ENCODE results near the gene KCP. TPM values are rescaled to one million over a fixed set of nuclear protein-coding genes. Genes with fewer than 3 reads are reported as not detected.

KCP gene
- total RNA-seq, 1 experiment from 2014 or later: 5.3 TPM

GRCh38 chr7:128932862-128933179, 22.3 kb upstream of the KCP start:
- H3K14ac ChIP-seq (ENCODE audit: insufficient read depth, low read length): no peak overlapping the region
- H3K27ac ChIP-seq (ENCODE audit: insufficient read length, low read depth, low read length): no peak overlapping the region
- no peaks in the 10 kb centered on the region for H3K79me1 ChIP-seq (ENCODE audit: insufficient read depth, low read depth, low read length, poor library complexity, severe bottlenecking)
- no peaks in the 10 kb centered on the region for H3K79me2 ChIP-seq (ENCODE audit: insufficient read depth, low read length)
- no peak overlapping the region for H2BK20ac ChIP-seq (ENCODE audit: low read depth, low read length, poor library complexity, severe bottlenecking)
- Mint-ChIP-seq H3K27me3 (ENCODE audit: low read depth) (peaks cover 45% of the 10 kb centered on the region), H3K36me3 (ENCODE audit: insufficient read depth in 1 of 3, low read depth in 3 of 3) (no peaks in the 10 kb centered on the region; a peak in 1 of 7 replicates), H3K4me1 (peaks cover 2 to 8% of the 10 kb centered on the region in 2 experiments; a peak in 3 of 4 replicates), H3K27ac (no peak overlapping the region), H3K4me3 (no peak overlapping the region), H3K9me3 (peaks cover 5% of the 10 kb centered on the region in 2 experiments; a peak in 3 of 5 replicates)
- H2BK15ac ChIP-seq (ENCODE audit: low read depth, low read length): no peak overlapping the region
- WGBS (ENCODE audit: extremely low coverage, insufficient read length, low lambda C conversion rate): no CpG with 5 or more reads among the region's 4 CpGs
- no peak overlapping the region for H3K4me2 ChIP-seq (ENCODE audit: insufficient read depth, insufficient read length, low read length)
- peaks cover 11% of the 10 kb centered on the region; the same call in 1 of the 2 replicates for H3K27me3 ChIP-seq (ENCODE audit: insufficient read depth, low read length)
- H4K5ac ChIP-seq (ENCODE audit: insufficient read length, low read depth, low read length): no peak overlapping the region
- no peak overlapping the region for H3K9ac ChIP-seq (ENCODE audit: extremely low read depth, insufficient read length, low read length)
- H3K4me1 ChIP-seq (ENCODE audit: insufficient read depth, low read length): no peaks in the 10 kb centered on the region
- H2BK12ac ChIP-seq (ENCODE audit: insufficient read length, low read depth, low read length): no peak overlapping the region
- H3T11ph ChIP-seq (ENCODE audit: low read length): no peak overlapping the region
- no peaks in the 10 kb centered on the region for H3K9me3 ChIP-seq (ENCODE audit: control insufficient read depth, low read depth, low read length)
- H4K91ac ChIP-seq (ENCODE audit: insufficient read length, low read depth, low read length): no peak overlapping the region
- H3K4ac ChIP-seq (ENCODE audit: low read depth, low read length): no peak overlapping the region
- H2AK5ac ChIP-seq (ENCODE audit: insufficient read length, low read length): no peak overlapping the region
- DNase-seq: no peak
- H4K8ac ChIP-seq (replicated peaks; ENCODE audit: insufficient read length, low read depth, low read length): no peak overlapping the region
- H3K56ac ChIP-seq (ENCODE audit: insufficient read length, low read depth, low read length): no peak overlapping the region
- H3K23me2 ChIP-seq (ENCODE audit: insufficient read length, low read depth, low read length, poor library complexity, severe bottlenecking): no peaks in the 10 kb centered on the region
- H2BK5ac ChIP-seq (ENCODE audit: insufficient read length, low read length): no peak overlapping the region
- no peak overlapping the region for H3K23ac ChIP-seq (ENCODE audit: insufficient read length, low read depth, low read length)
- H3K18ac ChIP-seq (ENCODE audit: insufficient read length, low read depth, low read length): no peak overlapping the region
- TF ChIP-seq CTCF (conservative IDR thresholded peaks at IDR 0.05): no peak
- no peaks in the 10 kb centered on the region for H4K20me1 ChIP-seq (ENCODE audit: control insufficient read depth, insufficient read depth, insufficient read length)
- H2BK120ac ChIP-seq (ENCODE audit: low read depth, low read length, poor library complexity, severe bottlenecking): no peak overlapping the region
- no peak overlapping the region for H2AFZ ChIP-seq (ENCODE audit: low read length)
